GM12875 (cell line): ENCODE results near the gene CRADD.

Experiments used
- H3K4me3 ChIP-seq: one replicate; pipeline ENCODE4 v1.5.1; 2011; ENCODE audit warnings: low read depth, low read length, control low read depth
- TF ChIP-seq, protein P1 (sequence below): IDR thresholded peaks from 2 replicates; pipeline ENCODE4 v1.5.1; 2011; ENCODE audit warnings: low read depth, mild to moderate bottlenecking, control low read depth, inconsistent platforms, low read length, moderate library complexity, borderline replicate concordance; ENCODE audit not compliant: insufficient read depth

Gene CRADD

DNA sequence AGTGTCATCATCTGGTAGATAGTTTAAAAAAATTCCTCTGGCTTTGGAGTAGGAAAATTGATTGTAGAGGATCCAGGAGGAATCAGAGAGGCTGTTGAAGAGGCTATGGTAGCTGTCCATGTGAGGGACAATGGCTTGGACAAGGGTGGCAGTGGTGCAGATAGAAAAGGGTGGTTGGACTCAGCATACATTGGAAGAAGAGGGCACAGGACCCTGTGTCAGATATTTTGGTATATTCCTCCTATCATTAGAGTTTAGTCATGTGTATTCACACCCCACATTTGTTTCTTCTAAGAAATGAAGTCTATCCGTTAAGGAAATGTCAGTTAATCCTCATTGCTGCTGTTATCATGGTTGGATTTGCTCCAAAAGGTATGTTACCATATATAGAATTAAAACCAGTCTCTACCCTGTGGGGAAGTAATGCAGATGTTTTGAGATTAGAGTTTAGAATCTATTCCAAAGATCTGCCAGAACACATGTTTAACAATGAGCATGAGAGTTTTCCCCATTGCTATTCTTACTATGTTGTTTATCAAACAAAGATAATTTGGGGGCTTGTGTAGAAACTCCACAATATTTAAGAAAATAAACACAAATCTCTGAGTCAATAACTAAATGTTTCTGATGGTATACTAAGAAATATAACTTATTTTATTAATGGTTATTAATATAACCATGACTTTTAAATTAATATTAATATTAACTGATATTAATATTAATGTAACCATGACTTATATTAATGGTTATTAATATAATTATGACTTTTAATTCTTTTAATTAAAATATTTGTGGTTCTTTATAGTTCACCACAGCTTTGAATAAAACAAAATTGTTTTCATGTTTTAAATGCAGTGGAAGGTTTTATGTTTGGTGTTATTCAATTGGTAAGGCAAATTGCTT, 80.9 kb downstream of the CRADD start:
- TF ChIP-seq, protein P1, sequence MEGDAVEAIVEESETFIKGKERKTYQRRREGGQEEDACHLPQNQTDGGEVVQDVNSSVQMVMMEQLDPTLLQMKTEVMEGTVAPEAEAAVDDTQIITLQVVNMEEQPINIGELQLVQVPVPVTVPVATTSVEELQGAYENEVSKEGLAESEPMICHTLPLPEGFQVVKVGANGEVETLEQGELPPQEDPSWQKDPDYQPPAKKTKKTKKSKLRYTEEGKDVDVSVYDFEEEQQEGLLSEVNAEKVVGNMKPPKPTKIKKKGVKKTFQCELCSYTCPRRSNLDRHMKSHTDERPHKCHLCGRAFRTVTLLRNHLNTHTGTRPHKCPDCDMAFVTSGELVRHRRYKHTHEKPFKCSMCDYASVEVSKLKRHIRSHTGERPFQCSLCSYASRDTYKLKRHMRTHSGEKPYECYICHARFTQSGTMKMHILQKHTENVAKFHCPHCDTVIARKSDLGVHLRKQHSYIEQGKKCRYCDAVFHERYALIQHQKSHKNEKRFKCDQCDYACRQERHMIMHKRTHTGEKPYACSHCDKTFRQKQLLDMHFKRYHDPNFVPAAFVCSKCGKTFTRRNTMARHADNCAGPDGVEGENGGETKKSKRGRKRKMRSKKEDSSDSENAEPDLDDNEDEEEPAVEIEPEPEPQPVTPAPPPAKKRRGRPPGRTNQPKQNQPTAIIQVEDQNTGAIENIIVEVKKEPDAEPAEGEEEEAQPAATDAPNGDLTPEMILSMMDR = no peak
- no peak overlapping the region for H3K4me3 ChIP-seq

DNA sequence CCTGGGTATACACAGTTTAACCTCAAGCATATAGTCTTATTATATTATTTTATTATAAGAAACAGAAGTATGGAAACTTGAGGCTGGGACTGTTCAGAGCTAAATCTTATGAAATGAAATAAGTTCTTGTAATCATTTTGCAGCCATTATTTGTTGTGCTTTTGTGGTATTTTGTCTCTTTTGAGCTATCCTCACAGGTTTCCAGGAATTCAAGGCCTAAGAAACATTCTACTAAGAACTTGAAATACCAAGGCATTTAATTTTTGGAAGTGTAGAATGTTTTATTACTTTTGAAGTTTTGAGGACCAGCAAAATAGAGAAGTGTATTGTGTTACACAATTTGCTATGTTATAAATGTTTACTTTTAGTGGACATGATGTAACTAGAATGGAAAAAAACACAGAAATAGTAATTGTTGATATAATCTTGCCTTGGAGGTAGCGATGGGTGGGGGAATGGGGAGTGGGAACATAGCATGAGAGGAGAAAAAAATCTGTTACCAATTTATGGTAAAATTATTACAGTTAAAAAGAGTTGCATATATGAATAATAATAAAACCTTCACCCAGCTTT, 81.7 kb downstream of the CRADD start:
- no peak overlapping the region for H3K4me3 ChIP-seq

DNA sequence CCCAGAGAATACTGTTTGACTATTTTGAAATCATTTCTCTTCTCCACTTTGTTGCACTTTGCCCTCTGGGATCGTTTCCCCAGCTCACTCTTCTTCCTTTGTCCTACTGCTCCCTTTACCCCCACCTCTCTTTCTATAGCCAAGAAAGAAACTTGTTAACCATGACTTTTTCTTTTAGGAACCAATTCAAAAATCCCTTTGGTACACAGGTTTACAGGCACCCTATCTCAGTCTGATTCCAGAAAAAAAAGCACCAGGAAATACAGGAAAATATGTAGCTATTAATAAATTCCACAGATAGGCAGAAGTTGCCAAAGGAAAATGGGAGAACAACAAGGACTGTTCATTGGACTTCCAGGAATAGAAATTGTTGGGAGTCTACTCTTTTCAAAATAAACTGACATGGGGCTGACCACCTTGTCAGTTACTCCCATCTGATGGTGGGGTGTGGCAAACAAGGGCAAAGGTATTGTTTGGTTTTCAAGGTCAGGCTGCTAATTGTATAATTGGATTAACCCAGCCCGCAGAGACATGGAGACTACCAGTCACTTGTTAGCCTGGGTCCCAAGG, 82.4 kb downstream of the CRADD start:
- no peak overlapping the region for H3K4me3 ChIP-seq
- TF ChIP-seq, protein P1 = no peak

More for the DNA sequence above, 81.7 kb downstream of the CRADD start:
- TF ChIP-seq, protein P1 = no peak

DNA sequence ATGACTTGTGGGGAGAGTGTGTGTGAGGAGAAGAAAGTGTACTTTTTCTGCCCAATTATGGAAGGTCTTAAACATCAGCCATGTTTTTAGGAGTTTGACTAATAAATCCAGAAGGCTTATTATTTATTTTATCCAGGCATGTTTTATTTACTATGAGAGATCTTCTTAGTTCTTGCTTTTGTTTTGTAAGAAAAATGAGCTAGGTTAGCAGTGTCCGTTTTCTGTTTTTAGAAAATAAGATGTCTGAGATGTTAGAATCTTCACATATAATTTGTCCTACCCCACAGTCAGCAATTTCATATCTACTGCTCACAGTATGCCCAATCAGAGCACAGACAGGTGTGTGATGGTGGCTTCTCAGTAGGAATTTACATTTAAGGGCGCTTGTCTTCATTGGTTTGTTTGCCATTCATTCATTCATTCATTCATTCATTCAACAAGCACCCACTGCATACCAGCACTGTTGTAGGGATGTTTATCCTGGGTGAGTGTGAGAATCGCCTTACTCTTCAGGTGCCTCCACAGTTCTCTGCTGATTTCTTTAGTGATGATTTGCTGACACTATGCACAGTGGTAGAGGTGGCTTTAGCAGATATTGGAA, 83.2 kb downstream of the CRADD start:
- TF ChIP-seq, protein P1 = no peak
- H3K4me3 ChIP-seq = no peak overlapping the region

DNA sequence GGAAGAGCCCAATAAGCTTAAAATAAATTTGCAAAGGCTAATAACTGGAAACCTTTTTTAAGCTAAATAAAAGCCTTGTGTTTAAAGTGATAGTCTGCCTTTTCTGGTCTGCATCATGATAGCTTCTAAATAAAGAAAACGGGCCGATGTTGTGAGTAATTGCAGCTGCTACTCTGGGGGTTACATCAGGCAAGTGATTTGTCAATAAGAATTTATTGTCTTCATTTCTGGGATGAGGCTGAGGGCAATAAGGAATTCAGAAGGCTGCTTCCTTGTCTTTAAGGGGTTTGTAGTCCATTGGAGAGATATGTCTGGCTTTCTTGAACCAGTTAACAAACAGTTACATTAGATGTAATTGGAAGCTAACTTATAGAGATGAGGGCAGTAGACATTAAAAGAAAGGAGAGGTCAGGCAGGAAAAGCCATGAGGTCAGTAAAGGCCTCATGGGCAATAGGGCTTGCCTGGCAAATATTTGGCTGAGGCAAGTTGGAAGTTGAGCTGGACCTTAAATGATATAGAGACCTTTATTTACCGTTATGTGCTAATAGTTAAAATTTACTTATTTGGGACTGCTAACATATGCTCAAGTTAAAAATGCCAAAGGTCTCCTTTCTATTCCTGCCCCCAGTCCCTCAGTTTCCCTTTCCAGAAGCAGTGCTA, 85.0 kb downstream of the CRADD start:
- no peak overlapping the region for H3K4me3 ChIP-seq
- TF ChIP-seq, protein P1 = no peak

DNA sequence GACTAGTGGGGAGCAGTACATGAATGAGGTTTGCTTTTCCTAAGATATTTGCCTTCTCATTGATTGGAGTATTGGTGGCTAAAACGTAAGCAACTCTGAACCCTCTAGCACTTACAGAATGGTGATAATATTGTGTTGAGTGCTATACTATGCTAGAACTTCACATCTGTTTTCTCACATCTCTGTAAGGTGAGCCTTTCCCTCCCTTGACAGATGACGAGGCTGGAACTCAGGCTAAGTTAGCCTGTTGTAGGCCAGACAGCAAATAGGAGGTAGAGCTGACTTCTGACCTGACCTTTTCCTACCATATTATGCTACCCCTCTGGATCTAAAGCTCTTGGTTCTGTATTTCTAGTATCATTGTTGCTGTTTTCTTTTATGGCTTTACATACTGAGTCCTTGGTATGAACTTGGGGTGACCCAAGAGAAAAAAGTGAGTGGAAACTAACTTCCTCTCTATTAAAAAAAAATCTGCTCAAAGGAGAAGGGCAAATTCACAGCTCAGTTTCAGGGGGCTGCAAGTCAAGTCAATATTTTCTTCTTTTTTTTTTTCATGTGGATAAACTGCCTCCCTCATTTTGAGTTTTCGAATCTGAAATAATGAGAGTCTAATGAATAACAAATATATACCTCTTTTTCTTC, 85.9 kb downstream of the CRADD start:
- TF ChIP-seq, protein P1 = no peak
- H3K4me3 ChIP-seq = no peak overlapping the region
